HCT116 (cell line): ENCODE results near the gene IGDCC3. TPM values are rescaled to one million over a fixed set of nuclear protein-coding genes. Genes with fewer than 3 reads are reported as not detected.
"Not testable (repeated sequence)": the region's sequence is repeated elsewhere in the genome, so short reads cannot be mapped to it uniquely, and the experiment has no call there.

Experiments
- ATAC-seq: fragments of 200-7000 bp; cut with Tn5 transposase; 2 replicates; pipeline ENCODE4 v1.9.1; 2020; ENCODE audit warnings: mild to moderate bottlenecking, moderate library complexity
- BruUV-seq: library from RNA; stranded (reverse); fragments of 400-500 nt; replicated peaks from 2 replicates; lab custom pipeline; 2021; lab: Mats Ljungman, UMichigan
- CTCF ChIA-PET: fragments of 300-600 bp; sonication (Branson Sonifier 250); formaldehyde crosslinking; loops from one replicate; lab custom pipeline; 2021; ENCODE audit warnings: antibody characterized with exemption; lab: Charles Lee
- POLR2A ChIA-PET: fragments of 300-600, 350-600 bp; sonication (Branson Sonifier 250); formaldehyde crosslinking; loops from one replicate; lab custom pipeline; 2021; ENCODE audit warnings: antibody characterized with exemption; lab: Charles Lee
- RAD21 ChIA-PET, 2 experiments: fragments of 300-600 bp; sonication (Branson Sonifier 250); formaldehyde crosslinking; loops; one replicate each; lab custom pipeline; 2023; ENCODE audit warnings: low total read pairs in 2 of 2; ENCODE audit not compliant: uncharacterized antibody in 2 of 2, unreplicated experiment in 2 of 2, low non-redundant PET in 1 of 2; lab: Charles Lee
- DNase-seq: peaks from one replicate; pipeline ENCODE4 v3.0.0-alpha.2; 2010; ENCODE audit warnings: low read depth, low spot score
- H2AFZ ChIP-seq: fragments of 200-600 bp; shearing (Covaris generic), sonication (generic); 2 replicates; pipeline ENCODE4 v1.6.1; 2017; ENCODE audit warnings: low read depth, mixed run types, mixed read lengths, antibody characterized with exemption, low read length; ENCODE audit not compliant: poor library complexity, severe bottlenecking
- H3K27ac ChIP-seq: 2 replicates; pipeline ENCODE4 v1.5.1; 2012; ENCODE audit warnings: low read depth, low read length
- H3K27me3 ChIP-seq: fragments of 200-600 bp; sonication (generic); 2 replicates; pipeline ENCODE4 v1.6.1; 2016; ENCODE audit warnings: mixed run types, low read length, mixed read lengths; ENCODE audit not compliant: insufficient read depth
- H3K36me3 ChIP-seq, 2 experiments: fragments of 200-500 bp in 1 of 2; fragments of 200-600 bp in 1 of 2; sonication (Bioruptor generic) in 1 of 2; sonication (generic) in 1 of 2; 2 replicates each; pipeline versions ENCODE4 v1.5.1 to v1.6.1; 2014 to 2016; ENCODE audit warnings: low read length in 2 of 2, inconsistent platforms in 1 of 2, mixed read lengths in 1 of 2, mixed run types in 1 of 2; ENCODE audit not compliant: insufficient read depth in 2 of 2, control insufficient read depth in 1 of 2
- H3K4me1 ChIP-seq, 2 experiments: fragments of 200-600 bp in 1 of 2; sonication (generic) in 1 of 2; 2 replicates each; pipeline versions ENCODE4 v1.5.1 to v1.6.1; 2012 to 2017; ENCODE audit warnings: low read length in 2 of 2, inconsistent platforms in 1 of 2, mild to moderate bottlenecking in 1 of 2, mixed read lengths in 1 of 2, mixed run types in 1 of 2, moderate library complexity in 1 of 2; ENCODE audit not compliant: insufficient read depth in 2 of 2, control insufficient read depth in 1 of 2
- H3K4me2 ChIP-seq: fragments of 200-600 bp; sonication (generic); 2 replicates; pipeline ENCODE4 v1.6.1; 2017; ENCODE audit warnings: mixed run types, low read length, mixed read lengths
- H3K4me3 ChIP-seq, 2 experiments: fragments of 200-600 bp in 1 of 2; sonication (generic) in 1 of 2; replicated peaks in 1 of 2; 2 replicates each; pipeline ENCODE4 v1.5.1; 2011 to 2016; ENCODE audit warnings: low read length in 2 of 2, control low read depth in 1 of 2, low read depth in 1 of 2, mild to moderate bottlenecking in 1 of 2, mixed read lengths in 1 of 2, mixed run types in 1 of 2
- H3K79me2 ChIP-seq: fragments of 200-600 bp; sonication (generic); 2 replicates; pipeline ENCODE4 v1.6.1; 2017; ENCODE audit warnings: mild to moderate bottlenecking, mixed run types, low read length, moderate library complexity, mixed read lengths; ENCODE audit not compliant: insufficient read depth
- H3K9ac ChIP-seq: fragments of 200-600 bp; sonication (generic); 2 replicates; pipeline ENCODE4 v1.6.1; 2016; ENCODE audit warnings: low read length, mixed read lengths
- H3K9me2 ChIP-seq: fragments of 200-600 bp; sonication (generic), shearing (Covaris generic); 2 replicates; pipeline ENCODE4 v1.6.1; 2017; ENCODE audit warnings: mixed run types, mild to moderate bottlenecking, moderate library complexity; ENCODE audit not compliant: insufficient read depth
- H3K9me3 ChIP-seq, 2 experiments: fragments of 200-500 bp in 1 of 2; fragments of 200-600 bp in 1 of 2; sonication (Bioruptor generic) in 1 of 2; sonication (generic) in 1 of 2; 2 replicates each; pipeline ENCODE4 v1.6.1; 2014 to 2017; ENCODE audit warnings: low read length in 2 of 2, mixed read lengths in 2 of 2, inconsistent platforms in 1 of 2, low read depth in 1 of 2, mild to moderate bottlenecking in 1 of 2, mixed run types in 1 of 2, moderate library complexity in 1 of 2; ENCODE audit not compliant: control insufficient read depth in 1 of 2, insufficient read depth in 1 of 2
- H4K20me1 ChIP-seq: fragments of 200-600 bp; sonication (generic), shearing (Covaris generic); 2 replicates; pipeline ENCODE4 v1.6.1; 2017; ENCODE audit warnings: mixed run types, mild to moderate bottlenecking, moderate library complexity; ENCODE audit not compliant: insufficient read depth
- ATF3 ChIP-seq: IDR thresholded peaks from 2 replicates; pipeline ENCODE4 v1.6.1; 2012
- CBX3 ChIP-seq: IDR thresholded peaks from 2 replicates; pipeline ENCODE4 v1.6.1; 2012; ENCODE audit warnings: low read depth
- EGR1 ChIP-seq: IDR thresholded peaks from 2 replicates; pipeline ENCODE4 v1.6.1; 2012; ENCODE audit warnings: low read depth
- ELF1 ChIP-seq: IDR thresholded peaks from 2 replicates; pipeline ENCODE4 v1.6.1; 2012; ENCODE audit warnings: low read depth, borderline replicate concordance
- EZH2 ChIP-seq: fragments of 200-600 bp; sonication (generic); IDR thresholded peaks from 2 replicates; pipeline ENCODE4 v1.6.1; 2017; ENCODE audit warnings: antibody characterized with exemption, mixed run types
- FOSL1 ChIP-seq: IDR thresholded peaks from 2 replicates; pipeline ENCODE4 v1.6.1; 2012; ENCODE audit warnings: low read depth
- JUND ChIP-seq: IDR thresholded peaks from 2 replicates; pipeline ENCODE4 v1.6.1; 2012
- MAX ChIP-seq: IDR thresholded peaks from 2 replicates; pipeline ENCODE4 v1.6.1; 2012
- POLR2AphosphoS5 ChIP-seq: IDR thresholded peaks from 2 replicates; pipeline ENCODE4 v1.6.1; 2011; ENCODE audit warnings: mild to moderate bottlenecking, low read depth, low read length, moderate library complexity
- RAD21 ChIP-seq: IDR thresholded peaks from 2 replicates; pipeline ENCODE4 v1.6.1; 2012; ENCODE audit warnings: low read depth, mild to moderate bottlenecking
- SIN3A ChIP-seq: IDR thresholded peaks from 2 replicates; pipeline ENCODE4 v1.6.1; 2012; ENCODE audit warnings: low read depth
- SP1 ChIP-seq: IDR thresholded peaks from 2 replicates; pipeline ENCODE4 v1.6.1; 2012; ENCODE audit warnings: low read depth
- YY1 ChIP-seq: IDR thresholded peaks from 2 replicates; pipeline ENCODE4 v1.6.1; 2011; ENCODE audit warnings: low read length, low read depth, moderate library complexity, mild to moderate bottlenecking; ENCODE audit not compliant: insufficient replicate concordance; ENCODE audit errors: extremely low read depth
- ZBTB33 ChIP-seq: IDR thresholded peaks from 2 replicates; pipeline ENCODE4 v1.6.1; 2011; ENCODE audit warnings: mild to moderate bottlenecking, low read length, moderate library complexity; ENCODE audit not compliant: insufficient replicate concordance; ENCODE audit errors: extremely low read depth
- ZFX ChIP-seq: fragments of 450-650 bp; IDR thresholded peaks from 2 replicates; pipeline ENCODE4 v1.6.1; 2017
- ZNF274 ChIP-seq: fragments of 200-500 bp; sonication (Bioruptor generic); IDR thresholded peaks from 2 replicates; pipeline ENCODE4 v1.6.1; 2014; ENCODE audit warnings: mild to moderate bottlenecking, low read depth, low read length, inconsistent platforms
- intact Hi-C: fragments of 100-400 bp; cut with micrococcal nuclease; formaldehyde crosslinking; loops from 2 replicates; pipeline ENCODE4 v1.10.0; 2022
- total RNA-seq: library from RNA; stranded (reverse); gene quantifications from one replicate; pipeline ENCODE4 v1.2.1, GENCODE V29; 2021; ENCODE audit not compliant: unreplicated experiment

The IGDCC3 gene
- total RNA-seq, 1 experiment from 2014 or later = 0.44 TPM

- Histone ChIP-seq H3K27me3 (no peaks in the 10 kb centered on the region), H3K79me2 (no peaks in the 10 kb centered on the region), H3K4me2 (no peak overlapping the region), H3K9ac (no peak overlapping the region), H2AFZ (no peak overlapping the region), H3K9me2 (no peaks in the 10 kb centered on the region), H3K27ac (no peak overlapping the region), H3K4me1 (peaks cover 6 to 20% of the 10 kb centered on the region in 2 experiments), H4K20me1 (no peaks in the 10 kb centered on the region), H3K36me3 (no peaks in the 10 kb centered on the region), H3K4me3 (no peak overlapping the region), H3K9me3 (no peaks in the 10 kb centered on the region)
- ChIA-PET POLR2A (interaction anchor here (0.5 to 1.7 kb wide), 3 partner anchors 80 to 118 kb away, joined by 3 to 8 read pairs (median 4); partner anchors contain the start of gene RNU5B-1), RAD21 (interaction anchor here in 1 of 2 experiments (0.6 kb wide), 1 partner anchor 374 kb away, joined by 4 read pairs; no protein-coding TSS in a partner anchor), CTCF (interaction anchor here (1.0 to 3.1 kb wide), 3 partner anchors 14 to 78 kb away, joined by 3 to 17 read pairs (median 14); no protein-coding TSS in a partner anchor)
- BruUV-seq = no TSS peak
- ATAC-seq = no peak
- no peak for TF ChIP-seq JUND
- no peak for TF ChIP-seq YY1
- TF ChIP-seq CBX3 = no peak
- TF ChIP-seq FOSL1 = no peak
- no peak for TF ChIP-seq EGR1
- TF ChIP-seq ELF1 = no peak
- TF ChIP-seq ZFX = no peak
- TF ChIP-seq SP1 = no peak
- TF ChIP-seq MAX = no peak
- TF ChIP-seq ATF3 = no peak
- TF ChIP-seq RAD21 = no peak
- no peak for TF ChIP-seq POLR2AphosphoS5
- TF ChIP-seq EZH2 = no peak
- TF ChIP-seq ZBTB33 = no peak
- no peak for TF ChIP-seq ZNF274
- no peak for TF ChIP-seq SIN3A
- DNase-seq = no peak
- intact Hi-C loops = no loop called here
These were observed 21.4 kb upstream of the IGDCC3 start for GRCh38 chr15:65399001-65399706.

GRCh38 chr15:65398486-65398885 lies 20.7 kb upstream of the IGDCC3 start:
- H3K4me1 ChIP-seq = peaks cover 6 to 20% of the 10 kb centered on the region in 2 experiments
- RAD21 ChIA-PET, H3K27ac ChIP-seq, ATAC-seq, H4K20me1 ChIP-seq, DNase-seq, H3K9me2 ChIP-seq, BruUV-seq, H3K79me2 ChIP-seq, H3K4me2 ChIP-seq, H3K36me3 ChIP-seq, H3K27me3 ChIP-seq, intact Hi-C loops, H2AFZ ChIP-seq, H3K4me3 ChIP-seq, H3K9me3 ChIP-seq, H3K9ac ChIP-seq: not testable (repeated sequence)
- ChIA-PET POLR2A (interaction anchor here (1.4 kb wide), 1 partner anchor 80 kb away, joined by 4 read pairs; no protein-coding TSS in a partner anchor), CTCF (interaction anchor here (1.0 to 3.1 kb wide), 2 partner anchors 13 to 78 kb away, joined by 3 to 17 read pairs; no protein-coding TSS in a partner anchor)
